Measurements from ENCODE around the gene ANGEL2.

GRCh38 chr1:212987702-212988322, 27.9 kb downstream of the ANGEL2 start:
- TF ChIP-seq EZH2phosphoT487 (IDR thresholded peaks at IDR 0.05; ENCODE audit: borderline replicate concordance, low read length), result no peak
- TF ChIP-seq CTCF (conservative IDR thresholded peaks at IDR 0.05; ENCODE audit: low read depth, low read length), result no peak
